Keratinocyte (primary cell): ENCODE measurements around the gene CEACAM20. TPM values are rescaled to one million over a fixed set of nuclear protein-coding genes. Genes with fewer than 3 reads are reported as not detected.

ENCODE experiments used
- DNase-seq: peaks from one replicate; pipeline ENCODE4 v3.0.0-alpha.2; 2011; ENCODE audit warnings: low read depth, missing footprints, low spot score
- FAIRE-seq: peaks from 2 replicates; lab custom pipeline; 2011; peaks lifted over from hg19 to GRCh38; lab: Jason Lieb, UNC
- H2AFZ ChIP-seq: 2 replicates; pipeline ENCODE4 v1.6.0; 2012; ENCODE audit warnings: low read length, control low read depth, inconsistent platforms; ENCODE audit not compliant: control insufficient read depth
- H3K27ac ChIP-seq: 2 replicates; pipeline ENCODE4 v1.5.1; 2011; ENCODE audit warnings: low read length; ENCODE audit not compliant: control insufficient read depth, insufficient read depth
- H3K27me3 ChIP-seq: 3 replicates; pipeline ENCODE4 v1.6.0; 2011; ENCODE audit warnings: low read length; ENCODE audit not compliant: control insufficient read depth, insufficient read depth; ENCODE audit errors: extremely low read depth
- H3K36me3 ChIP-seq, 2 experiments: 2 replicates in 1 of 2; 3 replicates in 1 of 2; pipeline ENCODE4 v1.5.1; 2011; ENCODE audit warnings: low read length in 2 of 2, mild to moderate bottlenecking in 1 of 2; ENCODE audit not compliant: control insufficient read depth in 2 of 2, insufficient read depth in 2 of 2; ENCODE audit errors: extremely low read depth in 1 of 2
- H3K4me1 ChIP-seq: 3 replicates; pipeline ENCODE4 v1.5.1; 2011; ENCODE audit warnings: low read length; ENCODE audit not compliant: control insufficient read depth, insufficient read depth; ENCODE audit errors: extremely low read depth
- H3K4me2 ChIP-seq: 3 replicates; pipeline ENCODE4 v1.6.0; 2011; ENCODE audit warnings: low read depth, low read length; ENCODE audit not compliant: control insufficient read depth, insufficient read depth; ENCODE audit errors: extremely low read depth
- H3K4me3 ChIP-seq, 3 experiments: fragments of 200-600 bp in 1 of 3; sonication (generic) in 1 of 3; 2 replicates in 2 of 3; 3 replicates in 1 of 3; pipeline ENCODE4 v1.5.1; 2011 to 2016; ENCODE audit warnings: low read length in 3 of 3, mild to moderate bottlenecking in 3 of 3, control low read depth in 2 of 3, inconsistent platforms in 1 of 3, low read depth in 1 of 3, mixed read lengths in 1 of 3, mixed run types in 1 of 3, moderate library complexity in 1 of 3; ENCODE audit not compliant: control insufficient read depth in 2 of 3, insufficient read depth in 2 of 3; ENCODE audit errors: extremely low read depth in 1 of 3
- H3K79me2 ChIP-seq: 2 replicates; pipeline ENCODE4 v1.6.0; 2012; ENCODE audit warnings: low read length; ENCODE audit not compliant: control insufficient read depth, insufficient read depth
- H3K9ac ChIP-seq: 3 replicates; pipeline ENCODE4 v1.6.0; 2011; ENCODE audit warnings: low read length; ENCODE audit not compliant: control insufficient read depth, insufficient read depth; ENCODE audit errors: extremely low read depth
- H3K9me1 ChIP-seq: 3 replicates; pipeline ENCODE4 v1.6.0; 2011; ENCODE audit warnings: low read length; ENCODE audit not compliant: control insufficient read depth, insufficient read depth; ENCODE audit errors: extremely low read depth
- H3K9me3 ChIP-seq: 2 replicates; pipeline ENCODE4 v1.5.1; 2012; ENCODE audit warnings: low read depth, low read length; ENCODE audit not compliant: control insufficient read depth
- H4K20me1 ChIP-seq: 3 replicates; pipeline ENCODE4 v1.6.0; 2011; ENCODE audit warnings: low read length; ENCODE audit not compliant: control insufficient read depth, insufficient read depth; ENCODE audit errors: extremely low read depth
- CTCF ChIP-seq, 3 experiments: IDR thresholded peaks in 1 of 3; conservative IDR thresholded peaks in 1 of 3; optimal IDR thresholded peaks in 1 of 3; 2 replicates in 2 of 3; 3 replicates in 1 of 3; pipeline versions ENCODE3 to v1.5.1; 2011; ENCODE audit warnings: low read length in 3 of 3, mild to moderate bottlenecking in 3 of 3, moderate library complexity in 2 of 3, control low read depth in 1 of 3, inconsistent platforms in 1 of 3; ENCODE audit not compliant: insufficient read depth in 2 of 3; ENCODE audit errors: extremely low read depth in 1 of 3
- EZH2 ChIP-seq: IDR thresholded peaks from one replicate; pipeline ENCODE4 v1.6.1; 2012; ENCODE audit warnings: inconsistent platforms, mild to moderate bottlenecking, low read length, moderate library complexity
- dilution Hi-C: fragments of 300-500 bp; cut with MboI; formaldehyde crosslinking; loops from one replicate; pipeline ENCODE4 v1.7.0; 2020; ENCODE audit warnings: low sequenced_read_pairs; ENCODE audit not compliant: extremely low pct_ligation_motif_present
- polyA plus RNA-seq, 5 experiments: library from polyadenylated mRNA; depleted of rRNA in 3 of 5; stranded (reverse) in 3 of 5; stranded (forward) in 1 of 5; unstranded in 1 of 5; fragments of >200 nt; gene quantifications; 1 replicate in 1 of 5; 2 replicates in 3 of 5; 3 replicates in 1 of 5; pipeline versions ENCODE4 v1.2.1 to v1.2.3, GENCODE V29; 2011 to 2012; ENCODE audit warnings: missing spikeins in 2 of 5, low read depth in 1 of 5, low replicate concordance in 1 of 5

CEACAM20 gene
- polyA plus RNA-seq, 1 donor (not counting 4 experiments of a cell fraction or from before 2014, with no cell fraction given), result not detected

GRCh38 chr19:44554641-44555246 lies 25.3 kb upstream of the CEACAM20 start:
- Histone ChIP-seq H3K9ac (peak overlapping the region; percentile 69), H3K79me2 (no peaks in the 10 kb centered on the region), H3K4me1 (peaks cover 25% of the 10 kb centered on the region), H3K4me2 (peak overlapping the region; percentile 86), H3K4me3 (no peak overlapping the region), H3K36me3 (no peaks in the 10 kb centered on the region), H3K27me3 (no peaks in the 10 kb centered on the region), H3K9me1 (no peaks in the 10 kb centered on the region), H3K9me3 (no peaks in the 10 kb centered on the region), H3K27ac (peak overlapping the region; percentile 89), H4K20me1 (no peaks in the 10 kb centered on the region), H2AFZ (no peak overlapping the region)
- TF ChIP-seq EZH2, result no peak
- TF ChIP-seq CTCF (optimal IDR thresholded peaks at IDR 0.05 in 1 of 3, IDR thresholded peaks at IDR 0.05 in 1 of 3, conservative IDR thresholded peaks at IDR 0.05 in 1 of 3; ENCODE audit: extremely low read depth in 1 of 3, insufficient read depth in 2 of 3, low read length in 3 of 3), result no peak
- DNase-seq, result no peak
- peak; percentile 55 for FAIRE-seq
- dilution Hi-C loops, result no loop called here

- H2AFZ ChIP-seq, result peak overlapping the region; percentile 59
- H3K27ac ChIP-seq, result peak overlapping the region; percentile 89
- DNase-seq, result peak; percentile 88
- H3K36me3 ChIP-seq, result no peaks in the 10 kb centered on the region
- peak overlapping the region; percentile 86 for H3K4me2 ChIP-seq
- H3K79me2 ChIP-seq, result no peaks in the 10 kb centered on the region
- peaks cover 30% of the 10 kb centered on the region for H3K4me1 ChIP-seq
- peak overlapping the region in 2 of 3 experiments; percentile 51 to 62 for H3K4me3 ChIP-seq
- no peaks in the 10 kb centered on the region for H3K9me1 ChIP-seq
- H3K9ac ChIP-seq, result peak overlapping the region; percentile 69
- H4K20me1 ChIP-seq, result no peaks in the 10 kb centered on the region
- TF ChIP-seq CTCF (optimal IDR thresholded peaks at IDR 0.05 in 1 of 3, IDR thresholded peaks at IDR 0.05 in 1 of 3, conservative IDR thresholded peaks at IDR 0.05 in 1 of 3; ENCODE audit: extremely low read depth in 1 of 3, insufficient read depth in 2 of 3, low read length in 3 of 3) (no peak), EZH2 (no peak)
- no peaks in the 10 kb centered on the region for H3K27me3 ChIP-seq
- no peaks in the 10 kb centered on the region for H3K9me3 ChIP-seq
- peak; percentile 98 for FAIRE-seq
- dilution Hi-C loops, result no loop called here
Observed at GRCh38 chr19:44553478-44554171, 24.1 kb upstream of the CEACAM20 start.
